ENCODE results near the gene ACTR5.

GRCh38 chr20:38760978-38761377 lies 12.7 kb downstream of the ACTR5 start:
- TF ChIP-seq ZFX (IDR thresholded peaks at IDR 0.05) (no peak), CTCF (conservative IDR thresholded peaks at IDR 0.05) (no peak)

Measured in C4-2B (cell line).